Measurements from ENCODE around the gene COLEC12. TPM values are rescaled to one million over a fixed set of nuclear protein-coding genes. Genes with fewer than 3 reads are reported as not detected.

Gene COLEC12
- polyA plus RNA-seq, 1 donor (not counting 4 experiments of a cell fraction or from before 2014, with no cell fraction given) = not detected

GRCh38 chr18:543447-544078 is 43.1 kb upstream of the COLEC12 start:
- no peak overlapping the region for H3K4me2 ChIP-seq (ENCODE audit: control insufficient read depth, extremely low read depth, insufficient read depth, low read depth, low read length)
- H3K4me3 ChIP-seq (ENCODE audit: control insufficient read depth in 2 of 3, extremely low read depth in 1 of 3, insufficient read depth in 2 of 3, low read depth in 1 of 3, low read length in 3 of 3) = no peak overlapping the region
- H3K27me3 ChIP-seq (ENCODE audit: control insufficient read depth, extremely low read depth, insufficient read depth, low read length) = no peaks in the 10 kb centered on the region
- H3K79me2 ChIP-seq (ENCODE audit: control insufficient read depth, insufficient read depth, low read length) = no peaks in the 10 kb centered on the region
- H3K36me3 ChIP-seq (ENCODE audit: control insufficient read depth in 2 of 2, extremely low read depth in 1 of 2, insufficient read depth in 2 of 2, low read length in 2 of 2) = no peaks in the 10 kb centered on the region
- H3K27ac ChIP-seq (ENCODE audit: control insufficient read depth, insufficient read depth, low read length) = no peak overlapping the region
- no peaks in the 10 kb centered on the region for H4K20me1 ChIP-seq (ENCODE audit: control insufficient read depth, extremely low read depth, insufficient read depth, low read length)
- H3K9me1 ChIP-seq (ENCODE audit: control insufficient read depth, extremely low read depth, insufficient read depth, low read length) = no peaks in the 10 kb centered on the region
- no peak overlapping the region for H2AFZ ChIP-seq (ENCODE audit: control insufficient read depth, low read length)
- dilution Hi-C loops (cut with MboI; ENCODE audit: extremely low pct_ligation_motif_present, low sequenced_read_pairs) = no loop called here
- no peak for DNase-seq (ENCODE audit: low read depth, low spot score)
- H3K4me1 ChIP-seq (ENCODE audit: control insufficient read depth, extremely low read depth, insufficient read depth, low read length) = no peaks in the 10 kb centered on the region
- H3K9me3 ChIP-seq (ENCODE audit: control insufficient read depth, low read depth, low read length) = no peaks in the 10 kb centered on the region
- TF ChIP-seq CTCF (optimal IDR thresholded peaks at IDR 0.05 in 1 of 3, IDR thresholded peaks at IDR 0.05 in 1 of 3, conservative IDR thresholded peaks at IDR 0.05 in 1 of 3; ENCODE audit: extremely low read depth in 1 of 3, insufficient read depth in 2 of 3, low read length in 3 of 3) (no peak), EZH2 (IDR thresholded peaks at IDR 0.05; ENCODE audit: low read length) (no peak)
- no peak overlapping the region for H3K9ac ChIP-seq (ENCODE audit: control insufficient read depth, extremely low read depth, insufficient read depth, low read length)
- FAIRE-seq = no peak

- no peaks in the 10 kb centered on the region for H3K79me2 ChIP-seq (ENCODE audit: control insufficient read depth, insufficient read depth, low read length)
- H3K27ac ChIP-seq (ENCODE audit: control insufficient read depth, insufficient read depth, low read length) = no peak overlapping the region
- DNase-seq (ENCODE audit: low read depth, low spot score) = no peak
- dilution Hi-C loops (cut with MboI; ENCODE audit: extremely low pct_ligation_motif_present, low sequenced_read_pairs) = no loop called here
- H3K9me1 ChIP-seq (ENCODE audit: control insufficient read depth, extremely low read depth, insufficient read depth, low read length) = no peaks in the 10 kb centered on the region
- no peaks in the 10 kb centered on the region for H4K20me1 ChIP-seq (ENCODE audit: control insufficient read depth, extremely low read depth, insufficient read depth, low read length)
- TF ChIP-seq CTCF (optimal IDR thresholded peaks at IDR 0.05 in 1 of 3, IDR thresholded peaks at IDR 0.05 in 1 of 3, conservative IDR thresholded peaks at IDR 0.05 in 1 of 3; ENCODE audit: extremely low read depth in 1 of 3, insufficient read depth in 2 of 3, low read length in 3 of 3) = no peak
- TF ChIP-seq EZH2 (IDR thresholded peaks at IDR 0.05; ENCODE audit: low read length) = no peak
- no peaks in the 10 kb centered on the region for H3K27me3 ChIP-seq (ENCODE audit: control insufficient read depth, extremely low read depth, insufficient read depth, low read length)
- no peak overlapping the region for H2AFZ ChIP-seq (ENCODE audit: control insufficient read depth, low read length)
- no peak overlapping the region for H3K9ac ChIP-seq (ENCODE audit: control insufficient read depth, extremely low read depth, insufficient read depth, low read length)
- H3K4me3 ChIP-seq (ENCODE audit: control insufficient read depth in 2 of 3, extremely low read depth in 1 of 3, insufficient read depth in 2 of 3, low read depth in 1 of 3, low read length in 3 of 3) = no peak overlapping the region
- peaks cover 6% of the 10 kb centered on the region for H3K4me1 ChIP-seq (ENCODE audit: control insufficient read depth, extremely low read depth, insufficient read depth, low read length)
- FAIRE-seq = no peak
- no peaks in the 10 kb centered on the region for H3K36me3 ChIP-seq (ENCODE audit: control insufficient read depth in 2 of 2, extremely low read depth in 1 of 2, insufficient read depth in 2 of 2, low read length in 2 of 2)
- no peak overlapping the region for H3K4me2 ChIP-seq (ENCODE audit: control insufficient read depth, extremely low read depth, insufficient read depth, low read depth, low read length)
- no peaks in the 10 kb centered on the region for H3K9me3 ChIP-seq (ENCODE audit: control insufficient read depth, low read depth, low read length)
Observed at GRCh38 chr18:533995-534601, 33.6 kb upstream of the COLEC12 start.

Measured in keratinocyte (primary cell).